HFF-Myc (cell line): Measurements from ENCODE around the gene RARS2.
"Not testable (repeated sequence)": the region's sequence is repeated elsewhere in the genome, so short reads cannot be mapped to it uniquely, and the experiment has no call there.

Experiments used
- DNase-seq: peaks from one replicate; pipeline ENCODE4 v3.0.0-alpha.2; 2011; ENCODE audit warnings: low read depth; ENCODE audit errors: extremely low read depth
- H3K4me3 ChIP-seq: replicated peaks from 2 replicates; pipeline ENCODE4 v1.5.1; 2011; ENCODE audit warnings: low read depth, mild to moderate bottlenecking, control low read depth, low read length
- CTCF ChIP-seq: IDR thresholded peaks from 2 replicates; pipeline ENCODE4 v1.5.1; 2012; ENCODE audit warnings: mild to moderate bottlenecking, low read depth, low read length, control low read depth; ENCODE audit errors: missing control alignments

The RARS2 gene

GRCh38 chr6:87628881-87629280 is 39.1 kb upstream of the RARS2 start:
- DNase-seq = no peak
- no peak overlapping the region for H3K4me3 ChIP-seq
- TF ChIP-seq CTCF = no peak

DNA sequence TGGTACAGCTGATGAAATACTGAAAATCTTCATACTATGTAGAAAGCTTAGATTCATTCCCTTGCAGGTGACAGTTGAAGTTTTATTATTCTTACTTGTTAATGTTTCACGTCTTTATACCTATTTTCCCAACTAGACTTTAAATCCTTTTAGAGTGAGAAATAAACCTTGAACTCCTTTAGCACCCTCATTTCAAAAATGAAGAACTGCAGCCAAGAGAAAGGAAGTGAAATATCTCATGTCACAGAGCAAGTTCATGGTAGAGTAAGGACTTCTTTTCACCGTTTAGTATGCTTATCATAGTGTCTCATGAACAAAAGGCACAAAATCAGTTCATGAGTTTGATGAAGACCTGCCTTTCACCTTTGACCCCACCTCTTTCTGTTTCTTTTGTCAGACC is 38.6 kb upstream of the RARS2 start:
- no peak for DNase-seq
- H3K4me3 ChIP-seq = no peak overlapping the region
- TF ChIP-seq CTCF = no peak

- DNase-seq = no peak
- TF ChIP-seq CTCF = no peak
- no peak overlapping the region for H3K4me3 ChIP-seq
Observed at GRCh38 chr6:87623248-87623647, 33.5 kb upstream of the RARS2 start.

DNA sequence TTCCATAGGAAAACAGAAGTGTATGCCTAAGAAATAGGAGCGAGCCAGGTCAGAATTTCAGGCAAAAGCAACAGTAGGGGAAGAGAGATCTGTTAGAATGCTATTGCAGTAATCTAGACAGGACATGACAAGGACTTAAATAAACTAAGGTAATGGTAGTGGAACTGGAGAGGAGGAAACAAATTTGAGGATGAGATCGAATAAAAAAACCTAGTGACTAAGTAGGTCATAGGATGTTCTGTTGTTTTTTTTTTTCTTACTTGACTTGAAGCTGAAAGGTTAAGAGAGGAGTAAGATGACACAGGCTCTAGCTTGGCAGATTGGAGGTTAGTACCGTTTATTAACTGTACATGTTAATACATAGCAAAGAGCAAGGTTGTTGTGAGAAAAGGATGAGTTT is 28.7 kb upstream of the RARS2 start:
- DNase-seq = no peak
- no peak for TF ChIP-seq CTCF
- no peak overlapping the region for H3K4me3 ChIP-seq

- H3K4me3 ChIP-seq = no peak overlapping the region
- DNase-seq = no peak
- TF ChIP-seq CTCF = no peak
Observed at GRCh38 chr6:87617405-87617804, 27.6 kb upstream of the RARS2 start.

- DNase-seq, H3K4me3 ChIP-seq: not testable (repeated sequence)
Observed at GRCh38 chr6:87613018-87613417, 23.2 kb upstream of the RARS2 start.

GRCh38 chr6:87608802-87609201 is 19.0 kb upstream of the RARS2 start:
- no peak for TF ChIP-seq CTCF
- no peak overlapping the region for H3K4me3 ChIP-seq
- DNase-seq = no peak
